SU-DHL-6 (cell line): ENCODE results near the gene PAM16.

Source experiments
- CTCF ChIP-seq: fragments of 200-600 bp; sonication (generic); IDR thresholded peaks from one replicate; pipeline ENCODE4 v1.5.1; 2017; ENCODE audit warnings: antibody characterized with exemption, mild to moderate bottlenecking, low read length, moderate library complexity; ENCODE audit not compliant: insufficient read depth, poor library complexity, severe bottlenecking
- EZH2phosphoT487 ChIP-seq: fragments of 200-600 bp; sonication (generic), shearing (Covaris generic); conservative IDR thresholded peaks from 2 replicates; pipeline ENCODE4 v1.6.1; 2018; ENCODE audit warnings: mild to moderate bottlenecking, antibody characterized with exemption, low read length, moderate library complexity, mixed read lengths

DNA sequence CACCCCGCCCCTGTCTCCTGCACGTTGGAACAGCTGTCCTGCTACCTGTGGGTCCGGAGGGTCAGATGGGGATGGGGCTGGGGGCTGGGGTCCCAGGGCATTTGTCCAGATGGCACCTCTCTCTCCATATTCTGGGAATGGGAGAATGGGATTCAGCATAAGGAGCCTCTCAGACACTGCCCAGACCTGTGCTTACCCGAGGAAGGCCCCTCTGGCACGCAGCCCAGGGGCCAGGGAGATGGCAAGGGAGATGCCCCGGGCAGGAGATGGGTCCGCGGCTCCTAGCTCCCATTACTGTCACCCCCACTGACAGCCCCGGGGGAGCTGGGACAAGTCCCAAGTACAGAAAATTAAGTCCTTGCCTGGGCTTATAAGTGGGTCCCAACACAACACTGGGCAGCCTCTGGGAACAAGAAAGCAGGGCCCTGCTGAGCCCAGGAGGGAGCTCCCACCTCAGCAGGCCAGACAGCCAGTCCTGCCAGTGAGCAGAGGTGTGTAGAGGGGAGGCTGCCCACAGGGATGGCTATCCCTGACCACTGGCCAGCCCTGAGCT is 22.3 kb upstream of the PAM16 start:
- TF ChIP-seq CTCF (no peak), EZH2phosphoT487 (no peak)
